Ishikawa (cell line): ENCODE data around the gene WNT2.

Experiments used
- CEBPB ChIP-seq: IDR thresholded peaks from 2 replicates; pipeline ENCODE4 v1.6.1; 2012
- CREB1 ChIP-seq: IDR thresholded peaks from 2 replicates; pipeline ENCODE4 v1.6.1; 2012; ENCODE audit warnings: low read depth
- EGR1 ChIP-seq: IDR thresholded peaks from 2 replicates; pipeline ENCODE4 v1.6.1; 2012
- EP300 ChIP-seq: IDR thresholded peaks from 2 replicates; pipeline ENCODE4 v1.6.1; 2012; ENCODE audit warnings: borderline replicate concordance
- FOXM1 ChIP-seq: IDR thresholded peaks from 2 replicates; pipeline ENCODE4 v1.6.1; 2012; ENCODE audit warnings: low read depth, borderline replicate concordance
- NFIC ChIP-seq: IDR thresholded peaks from 2 replicates; pipeline ENCODE4 v1.6.1; 2012
- RAD21 ChIP-seq: IDR thresholded peaks from 2 replicates; pipeline ENCODE4 v1.6.1; 2012; ENCODE audit warnings: low read depth
- TAF1 ChIP-seq: IDR thresholded peaks from 2 replicates; pipeline ENCODE4 v1.6.1; 2012; ENCODE audit warnings: low read depth, mild to moderate bottlenecking
- TCF12 ChIP-seq: IDR thresholded peaks from 2 replicates; pipeline ENCODE4 v1.6.1; 2012; ENCODE audit warnings: low read depth
- TEAD4 ChIP-seq: IDR thresholded peaks from 2 replicates; pipeline ENCODE4 v1.6.1; 2012
- YY1 ChIP-seq: IDR thresholded peaks from 2 replicates; pipeline ENCODE4 v1.6.1; 2012; ENCODE audit warnings: low read depth
- ZBTB7A ChIP-seq: IDR thresholded peaks from 2 replicates; pipeline ENCODE4 v1.6.1; 2012; ENCODE audit warnings: low read depth
- TF ChIP-seq, protein P1 (sequence below): IDR thresholded peaks from 2 replicates; pipeline ENCODE4 v1.6.1; 2012
- TF ChIP-seq, protein P2 (sequence below): IDR thresholded peaks from 2 replicates; pipeline ENCODE4 v1.6.1; 2012; ENCODE audit warnings: low read depth, mild to moderate bottlenecking
- TF ChIP-seq, protein P3 (sequence below): IDR thresholded peaks from 2 replicates; pipeline ENCODE4 v1.6.1; 2012

The WNT2 gene

DNA sequence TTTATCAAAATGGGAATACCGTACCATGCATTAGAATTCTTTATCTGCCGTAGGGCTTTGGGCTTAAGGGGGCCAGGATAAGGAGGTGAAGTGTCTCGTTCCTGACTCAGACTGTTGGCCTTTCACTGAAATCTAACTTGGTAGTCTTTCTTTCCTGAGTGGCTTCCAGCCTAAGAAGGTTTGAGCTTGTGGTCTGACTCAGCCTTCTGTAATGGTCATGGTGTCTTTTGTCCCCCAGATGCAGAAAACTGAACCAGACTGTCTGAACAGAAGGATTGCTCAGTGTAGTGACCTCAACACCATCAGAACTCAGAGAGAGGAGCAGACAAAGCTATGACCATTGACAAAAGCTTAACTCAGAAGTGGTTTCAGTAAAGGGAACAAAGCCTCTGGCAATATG, 39.5 kb downstream of the WNT2 start:
- TF ChIP-seq, protein P1, sequence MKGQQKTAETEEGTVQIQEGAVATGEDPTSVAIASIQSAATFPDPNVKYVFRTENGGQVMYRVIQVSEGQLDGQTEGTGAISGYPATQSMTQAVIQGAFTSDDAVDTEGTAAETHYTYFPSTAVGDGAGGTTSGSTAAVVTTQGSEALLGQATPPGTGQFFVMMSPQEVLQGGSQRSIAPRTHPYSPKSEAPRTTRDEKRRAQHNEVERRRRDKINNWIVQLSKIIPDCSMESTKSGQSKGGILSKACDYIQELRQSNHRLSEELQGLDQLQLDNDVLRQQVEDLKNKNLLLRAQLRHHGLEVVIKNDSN = no peak
- no peak for TF ChIP-seq TAF1
- TF ChIP-seq, protein P2, sequence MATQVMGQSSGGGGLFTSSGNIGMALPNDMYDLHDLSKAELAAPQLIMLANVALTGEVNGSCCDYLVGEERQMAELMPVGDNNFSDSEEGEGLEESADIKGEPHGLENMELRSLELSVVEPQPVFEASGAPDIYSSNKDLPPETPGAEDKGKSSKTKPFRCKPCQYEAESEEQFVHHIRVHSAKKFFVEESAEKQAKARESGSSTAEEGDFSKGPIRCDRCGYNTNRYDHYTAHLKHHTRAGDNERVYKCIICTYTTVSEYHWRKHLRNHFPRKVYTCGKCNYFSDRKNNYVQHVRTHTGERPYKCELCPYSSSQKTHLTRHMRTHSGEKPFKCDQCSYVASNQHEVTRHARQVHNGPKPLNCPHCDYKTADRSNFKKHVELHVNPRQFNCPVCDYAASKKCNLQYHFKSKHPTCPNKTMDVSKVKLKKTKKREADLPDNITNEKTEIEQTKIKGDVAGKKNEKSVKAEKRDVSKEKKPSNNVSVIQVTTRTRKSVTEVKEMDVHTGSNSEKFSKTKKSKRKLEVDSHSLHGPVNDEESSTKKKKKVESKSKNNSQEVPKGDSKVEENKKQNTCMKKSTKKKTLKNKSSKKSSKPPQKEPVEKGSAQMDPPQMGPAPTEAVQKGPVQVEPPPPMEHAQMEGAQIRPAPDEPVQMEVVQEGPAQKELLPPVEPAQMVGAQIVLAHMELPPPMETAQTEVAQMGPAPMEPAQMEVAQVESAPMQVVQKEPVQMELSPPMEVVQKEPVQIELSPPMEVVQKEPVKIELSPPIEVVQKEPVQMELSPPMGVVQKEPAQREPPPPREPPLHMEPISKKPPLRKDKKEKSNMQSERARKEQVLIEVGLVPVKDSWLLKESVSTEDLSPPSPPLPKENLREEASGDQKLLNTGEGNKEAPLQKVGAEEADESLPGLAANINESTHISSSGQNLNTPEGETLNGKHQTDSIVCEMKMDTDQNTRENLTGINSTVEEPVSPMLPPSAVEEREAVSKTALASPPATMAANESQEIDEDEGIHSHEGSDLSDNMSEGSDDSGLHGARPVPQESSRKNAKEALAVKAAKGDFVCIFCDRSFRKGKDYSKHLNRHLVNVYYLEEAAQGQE = no peak
- TF ChIP-seq CEBPB = no peak
- TF ChIP-seq, protein P3, sequence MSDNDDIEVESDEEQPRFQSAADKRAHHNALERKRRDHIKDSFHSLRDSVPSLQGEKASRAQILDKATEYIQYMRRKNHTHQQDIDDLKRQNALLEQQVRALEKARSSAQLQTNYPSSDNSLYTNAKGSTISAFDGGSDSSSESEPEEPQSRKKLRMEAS = no peak
- no peak for TF ChIP-seq TEAD4
- TF ChIP-seq ZBTB7A = no peak
- TF ChIP-seq EP300 = no peak
- no peak for TF ChIP-seq CREB1
- TF ChIP-seq TCF12 = no peak
- TF ChIP-seq YY1 = no peak
- TF ChIP-seq NFIC = no peak
- TF ChIP-seq FOXM1 = no peak
- no peak for TF ChIP-seq RAD21
- no peak for TF ChIP-seq EGR1

DNA sequence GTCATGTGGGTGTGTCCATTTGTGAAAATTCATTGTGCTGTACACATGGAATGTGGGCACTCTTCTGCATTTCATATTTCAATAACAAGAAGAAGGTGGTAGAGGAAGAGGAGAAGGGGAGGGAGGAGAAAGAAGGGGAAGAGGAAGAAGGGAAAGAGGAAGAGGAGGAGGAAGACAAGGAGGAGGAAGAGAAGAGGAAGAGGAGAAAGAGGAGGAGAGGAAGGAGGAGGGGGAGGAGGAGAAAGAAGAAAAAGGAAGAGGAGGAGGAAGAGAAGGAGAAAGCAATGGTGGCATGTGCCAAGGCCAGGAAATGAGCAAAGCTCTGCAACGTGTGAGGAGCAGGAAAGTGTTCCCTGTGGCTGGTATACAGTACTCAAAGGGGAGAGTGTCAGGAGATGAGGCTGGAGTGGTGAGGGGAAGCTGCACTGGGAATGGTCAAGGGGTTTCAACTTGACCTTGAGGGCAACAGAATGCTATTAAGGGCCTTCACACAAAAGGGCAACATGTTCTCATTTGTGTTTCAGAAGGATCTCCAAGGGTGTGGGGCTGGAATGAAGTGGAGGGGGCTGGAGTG, 40.5 kb downstream of the WNT2 start:
- TF ChIP-seq CREB1 (no peak), NFIC (no peak), TAF1 (no peak), ZBTB7A (no peak), RAD21 (no peak), CEBPB (no peak), TCF12 (no peak), EGR1 (no peak), EP300 (no peak), TEAD4 (no peak), FOXM1 (no peak), YY1 (no peak)
- TF ChIP-seq, protein P3 = no peak
- TF ChIP-seq, protein P2 = no peak
- TF ChIP-seq, protein P1 = no peak

DNA sequence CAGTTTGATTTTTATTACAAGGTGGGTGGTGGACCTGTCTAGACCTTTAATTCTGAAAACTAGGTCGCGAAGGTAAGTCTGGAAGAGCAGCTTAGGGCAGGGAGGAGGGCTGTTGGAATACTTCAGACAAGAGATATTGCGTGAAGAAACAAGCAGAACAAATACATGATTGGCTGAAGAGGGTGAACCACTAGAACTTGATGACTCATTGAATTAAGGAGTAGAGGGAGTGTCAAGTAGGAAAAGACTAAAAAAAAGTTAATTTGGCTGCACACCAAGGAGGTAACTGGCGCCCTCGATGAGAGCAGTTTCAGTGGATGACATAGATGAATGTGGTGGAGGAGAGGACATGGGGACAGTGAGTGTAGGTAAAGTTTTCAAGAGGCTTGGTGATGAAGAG, 41.3 kb downstream of the WNT2 start:
- TF ChIP-seq FOXM1 (no peak), TAF1 (no peak), CREB1 (no peak), CEBPB (no peak), ZBTB7A (no peak), NFIC (no peak), EGR1 (no peak), TEAD4 (no peak), TCF12 (no peak), RAD21 (no peak), EP300 (no peak), YY1 (no peak)
- TF ChIP-seq, protein P1 = no peak
- TF ChIP-seq, protein P3 = no peak
- TF ChIP-seq, protein P2 = no peak
